ENCODE results near the gene CLCN7. TPM values are rescaled to one million over a fixed set of nuclear protein-coding genes. Genes with fewer than 3 reads are reported as not detected.

CLCN7 gene
- total RNA-seq, 1 donor from 2014 or later, result 11.5 TPM

GRCh38 chr16:1450841-1451240 is 24.0 kb downstream of the CLCN7 start:
- Histone ChIP-seq H3K4me3 (no peak overlapping the region), H3K27me3 (no peaks in the 10 kb centered on the region), H3F3A (ENCODE audit: low read depth) (no peaks in the 10 kb centered on the region), H2AFZ (replicated peaks) (no peak overlapping the region), H3K79me2 (ENCODE audit: low read depth) (no peaks in the 10 kb centered on the region), H3K4me1 (no peaks in the 10 kb centered on the region), H3K27ac (no peak overlapping the region), H3K9ac (no peak overlapping the region), H3K36me3 (no peaks in the 10 kb centered on the region), H3K9me3 (ENCODE audit: low read depth) (no peaks in the 10 kb centered on the region), H4K20me1 (ENCODE audit: low read depth) (no peaks in the 10 kb centered on the region), H3K4me2 (no peak overlapping the region)
- DNase-seq (ENCODE audit: low spot score), result no peak
- no peaks in the 10 kb centered on the region for H3K9me3 Mint-ChIP-seq
- H3K36me3 Mint-ChIP-seq, result peaks cover 6% of the 10 kb centered on the region
- H3K27ac Mint-ChIP-seq, result no peak overlapping the region
- TF ChIP-seq, protein P1, sequence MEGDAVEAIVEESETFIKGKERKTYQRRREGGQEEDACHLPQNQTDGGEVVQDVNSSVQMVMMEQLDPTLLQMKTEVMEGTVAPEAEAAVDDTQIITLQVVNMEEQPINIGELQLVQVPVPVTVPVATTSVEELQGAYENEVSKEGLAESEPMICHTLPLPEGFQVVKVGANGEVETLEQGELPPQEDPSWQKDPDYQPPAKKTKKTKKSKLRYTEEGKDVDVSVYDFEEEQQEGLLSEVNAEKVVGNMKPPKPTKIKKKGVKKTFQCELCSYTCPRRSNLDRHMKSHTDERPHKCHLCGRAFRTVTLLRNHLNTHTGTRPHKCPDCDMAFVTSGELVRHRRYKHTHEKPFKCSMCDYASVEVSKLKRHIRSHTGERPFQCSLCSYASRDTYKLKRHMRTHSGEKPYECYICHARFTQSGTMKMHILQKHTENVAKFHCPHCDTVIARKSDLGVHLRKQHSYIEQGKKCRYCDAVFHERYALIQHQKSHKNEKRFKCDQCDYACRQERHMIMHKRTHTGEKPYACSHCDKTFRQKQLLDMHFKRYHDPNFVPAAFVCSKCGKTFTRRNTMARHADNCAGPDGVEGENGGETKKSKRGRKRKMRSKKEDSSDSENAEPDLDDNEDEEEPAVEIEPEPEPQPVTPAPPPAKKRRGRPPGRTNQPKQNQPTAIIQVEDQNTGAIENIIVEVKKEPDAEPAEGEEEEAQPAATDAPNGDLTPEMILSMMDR (IDR thresholded peaks at IDR 0.05), result no peak
- no peak for TF ChIP-seq EZH2 (IDR thresholded peaks at IDR 0.05)
- TF ChIP-seq EZH2phosphoT487 (IDR thresholded peaks at IDR 0.05), result no peak
- peaks cover 3% of the 10 kb centered on the region for H3K27me3 Mint-ChIP-seq (ENCODE audit: insufficient read depth, low read depth)
- no peaks in the 10 kb centered on the region for H3K4me1 Mint-ChIP-seq
- H3K4me3 Mint-ChIP-seq, result no peak overlapping the region

DNA sequence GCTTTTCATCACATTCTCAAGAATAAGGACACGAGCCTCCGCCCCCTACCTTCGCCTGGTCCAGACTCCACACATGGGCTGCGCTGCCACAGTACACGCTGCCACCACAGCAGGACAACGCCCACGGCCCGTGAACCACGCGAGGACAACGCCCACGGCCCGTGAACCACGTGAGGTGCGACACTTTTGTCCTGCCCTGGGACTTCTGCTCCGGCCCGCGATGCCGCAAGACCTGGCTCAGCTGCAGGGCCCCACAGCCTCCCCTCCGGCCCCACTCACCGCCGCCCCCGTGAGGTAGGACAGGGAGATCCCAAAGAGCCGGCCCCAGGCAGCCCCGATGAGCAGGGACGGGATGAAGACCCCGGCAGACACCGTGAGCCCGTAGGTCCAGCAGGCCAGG is 24.6 kb downstream of the CLCN7 start:
- Histone ChIP-seq H3F3A (ENCODE audit: low read depth) (no peaks in the 10 kb centered on the region), H3K9ac (no peak overlapping the region), H2AFZ (replicated peaks) (no peak overlapping the region), H3K4me3 (no peak overlapping the region), H3K4me2 (no peak overlapping the region), H3K27me3 (no peaks in the 10 kb centered on the region), H4K20me1 (ENCODE audit: low read depth) (no peaks in the 10 kb centered on the region), H3K36me3 (no peaks in the 10 kb centered on the region), H3K9me3 (ENCODE audit: low read depth) (no peaks in the 10 kb centered on the region), H3K4me1 (no peaks in the 10 kb centered on the region), H3K27ac (no peak overlapping the region), H3K79me2 (ENCODE audit: low read depth) (no peaks in the 10 kb centered on the region)
- DNase-seq (ENCODE audit: low spot score), result no peak
- Mint-ChIP-seq H3K4me3 (no peak overlapping the region), H3K4me1 (no peaks in the 10 kb centered on the region), H3K27ac (no peak overlapping the region), H3K9me3 (no peaks in the 10 kb centered on the region), H3K27me3 (ENCODE audit: insufficient read depth, low read depth) (peaks cover 3% of the 10 kb centered on the region), H3K36me3 (peaks cover 6% of the 10 kb centered on the region)
- TF ChIP-seq EZH2 (IDR thresholded peaks at IDR 0.05) (no peak), EZH2phosphoT487 (IDR thresholded peaks at IDR 0.05) (no peak)
- TF ChIP-seq, protein P1 (IDR thresholded peaks at IDR 0.05), result no peak

DNA sequence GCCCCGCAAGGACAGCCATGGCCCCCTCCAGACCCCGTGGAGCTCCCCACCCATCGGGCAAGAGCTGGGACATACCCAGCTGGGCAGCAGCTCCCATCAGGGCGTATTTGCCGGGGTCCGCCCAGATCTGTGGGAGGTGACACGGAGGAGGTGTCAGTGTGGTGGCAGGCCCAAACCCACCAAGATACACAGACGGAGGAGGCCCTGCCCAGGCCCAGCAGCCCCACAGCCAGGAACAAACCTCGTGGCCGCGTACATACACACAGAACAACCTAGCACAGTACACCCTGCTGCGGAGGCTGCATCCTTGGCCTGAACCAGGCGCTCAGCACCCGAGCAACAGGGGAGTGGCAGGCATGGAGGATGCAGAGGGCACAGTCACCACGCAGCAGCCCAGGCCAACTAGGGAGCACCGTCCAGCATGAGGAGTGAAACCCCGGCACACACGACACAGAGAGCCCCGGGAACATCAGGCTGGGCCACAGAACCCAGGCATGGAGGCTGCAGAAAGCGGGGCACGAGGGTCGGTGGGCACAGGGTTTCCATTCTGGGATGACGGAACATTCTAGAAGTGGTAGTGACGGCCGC is 25.5 kb downstream of the CLCN7 start:
- peaks cover 3% of the 10 kb centered on the region for H3K27me3 Mint-ChIP-seq (ENCODE audit: insufficient read depth, low read depth)
- Histone ChIP-seq H3K4me2 (no peak overlapping the region), H3K4me3 (no peak overlapping the region), H3K4me1 (no peaks in the 10 kb centered on the region), H3K79me2 (ENCODE audit: low read depth) (no peaks in the 10 kb centered on the region), H2AFZ (replicated peaks) (no peak overlapping the region), H3F3A (ENCODE audit: low read depth) (no peaks in the 10 kb centered on the region), H3K9ac (no peak overlapping the region), H4K20me1 (ENCODE audit: low read depth) (no peaks in the 10 kb centered on the region), H3K9me3 (ENCODE audit: low read depth) (no peaks in the 10 kb centered on the region), H3K36me3 (no peaks in the 10 kb centered on the region), H3K27ac (no peak overlapping the region), H3K27me3 (no peaks in the 10 kb centered on the region)
- TF ChIP-seq EZH2 (IDR thresholded peaks at IDR 0.05) (no peak), EZH2phosphoT487 (IDR thresholded peaks at IDR 0.05) (no peak)
- TF ChIP-seq, protein P1 (IDR thresholded peaks at IDR 0.05), result no peak
- peaks cover 6% of the 10 kb centered on the region for H3K36me3 Mint-ChIP-seq
- no peak overlapping the region for H3K27ac Mint-ChIP-seq
- H3K9me3 Mint-ChIP-seq, result no peaks in the 10 kb centered on the region
- no peaks in the 10 kb centered on the region for H3K4me1 Mint-ChIP-seq
- no peak overlapping the region for H3K4me3 Mint-ChIP-seq
- DNase-seq (ENCODE audit: low spot score), result no peak

Data from neural progenitor cell (in vitro differentiated cells).